SH-SY5Y (cell line): Measurements from ENCODE around the gene CLSTN1.

Experiments
- GATA2 ChIP-seq: IDR thresholded peaks from 2 replicates; pipeline ENCODE4 v1.6.1; 2011; ENCODE audit warnings: mild to moderate bottlenecking, low read depth, low read length
- GATA3 ChIP-seq: IDR thresholded peaks from 2 replicates; pipeline ENCODE4 v1.6.1; 2011; ENCODE audit warnings: low read depth, mild to moderate bottlenecking, low read length, moderate library complexity

GRCh38 chr1:9792156-9793042, 31.4 kb downstream of the CLSTN1 start:
- TF ChIP-seq GATA3 (no peak), GATA2 (no peak)
